ENCODE measurements around the gene ASAP2.

ASAP2 gene

DNA sequence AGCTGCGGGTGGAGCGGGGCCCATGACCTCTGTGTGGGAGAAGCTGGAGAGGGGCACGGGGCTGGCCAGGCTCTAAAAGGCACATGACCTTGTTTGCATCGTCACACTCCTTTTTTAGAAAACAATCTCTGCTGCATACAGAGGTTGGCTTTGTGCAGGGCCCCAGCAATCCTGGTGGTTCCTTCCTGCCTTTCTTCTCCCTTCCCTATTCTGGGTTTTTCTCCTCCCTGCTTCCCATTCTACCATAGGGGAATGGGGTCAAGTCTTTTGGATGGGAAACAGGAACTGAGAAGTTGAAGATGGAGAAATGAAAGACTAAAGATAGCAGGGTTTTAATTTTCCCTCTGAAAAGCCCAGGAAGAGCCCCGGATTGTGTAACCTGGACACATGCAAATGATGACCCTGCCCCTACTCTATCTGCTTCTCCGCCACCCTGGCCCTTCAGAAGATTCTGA lies 53.9 kb downstream of the ASAP2 start:
- Histone ChIP-seq H3K27me3 (no peaks in the 10 kb centered on the region), H3K27ac (no peak overlapping the region), H3K4me3 (ENCODE audit: low read depth in 1 of 2, low read length in 1 of 2) (no peak overlapping the region), H3K36me3 (no peaks in the 10 kb centered on the region), H3K9me3 (no peaks in the 10 kb centered on the region), H3K4me1 (ENCODE audit: control insufficient read depth in 1 of 2, insufficient read depth in 1 of 2, low read depth in 1 of 2, low read length in 1 of 2) (peaks cover 21 to 23% of the 10 kb centered on the region in 2 experiments)
- no peak for TF ChIP-seq CTCF (IDR thresholded peaks at IDR 0.05)

- H3K27ac ChIP-seq: no peak overlapping the region
- H3K36me3 ChIP-seq: no peaks in the 10 kb centered on the region
- no peak for TF ChIP-seq CTCF (IDR thresholded peaks at IDR 0.05)
- H3K9me3 ChIP-seq: no peaks in the 10 kb centered on the region
- no peaks in the 10 kb centered on the region for H3K27me3 ChIP-seq
- H3K4me3 ChIP-seq (ENCODE audit: low read depth in 1 of 2, low read length in 1 of 2): no peak overlapping the region
- peaks cover 21 to 23% of the 10 kb centered on the region in 2 experiments for H3K4me1 ChIP-seq (ENCODE audit: control insufficient read depth in 1 of 2, insufficient read depth in 1 of 2, low read depth in 1 of 2, low read length in 1 of 2)
These were observed 54.7 kb downstream of the ASAP2 start for GRCh38 chr2:9261231-9261883.

- Histone ChIP-seq H3K27ac (no peak overlapping the region), H3K4me1 (ENCODE audit: control insufficient read depth in 1 of 2, insufficient read depth in 1 of 2, low read depth in 1 of 2, low read length in 1 of 2) (peaks cover 21 to 27% of the 10 kb centered on the region in 2 experiments), H3K36me3 (no peaks in the 10 kb centered on the region), H3K4me3 (ENCODE audit: low read depth in 1 of 2, low read length in 1 of 2) (no peak overlapping the region), H3K9me3 (no peaks in the 10 kb centered on the region), H3K27me3 (no peaks in the 10 kb centered on the region)
- TF ChIP-seq CTCF (IDR thresholded peaks at IDR 0.05): no peak
These were observed 56.1 kb downstream of the ASAP2 start for GRCh38 chr2:9262671-9263171.

DNA sequence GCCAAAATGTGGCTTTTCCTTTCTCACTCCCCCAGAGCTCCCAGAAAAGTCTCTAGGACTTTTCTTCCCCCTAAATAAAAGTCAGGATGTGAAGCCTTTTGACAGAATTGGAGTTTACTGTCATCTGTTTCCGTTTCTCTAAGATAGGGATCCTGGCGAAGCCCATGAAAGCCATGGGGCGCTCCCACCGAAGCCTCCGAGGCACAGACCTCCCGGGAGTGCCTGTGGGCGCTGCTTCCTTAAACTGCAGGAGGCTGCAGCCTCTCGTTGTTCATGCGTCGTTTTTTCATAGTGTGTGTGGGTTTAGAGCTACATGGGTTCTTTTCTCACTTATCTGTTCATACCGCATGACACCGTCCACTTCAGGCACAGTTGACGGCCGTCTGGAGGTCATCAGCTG lies 56.8 kb downstream of the ASAP2 start:
- Histone ChIP-seq H3K27ac (no peak overlapping the region), H3K4me3 (ENCODE audit: low read depth in 1 of 2, low read length in 1 of 2) (no peak overlapping the region), H3K36me3 (no peaks in the 10 kb centered on the region), H3K4me1 (ENCODE audit: control insufficient read depth in 1 of 2, insufficient read depth in 1 of 2, low read depth in 1 of 2, low read length in 1 of 2) (peaks cover 20 to 26% of the 10 kb centered on the region in 2 experiments), H3K9me3 (no peaks in the 10 kb centered on the region), H3K27me3 (no peaks in the 10 kb centered on the region)
- no peak for TF ChIP-seq CTCF (IDR thresholded peaks at IDR 0.05)

GRCh38 chr2:9264301-9264700 lies 57.7 kb downstream of the ASAP2 start:
- no peak for TF ChIP-seq CTCF (IDR thresholded peaks at IDR 0.05)
- Histone ChIP-seq H3K27ac (no peak overlapping the region), H3K9me3 (no peaks in the 10 kb centered on the region), H3K27me3 (no peaks in the 10 kb centered on the region), H3K4me1 (ENCODE audit: control insufficient read depth in 1 of 2, insufficient read depth in 1 of 2, low read depth in 1 of 2, low read length in 1 of 2) (peaks cover 11 to 18% of the 10 kb centered on the region in 2 experiments), H3K36me3 (no peaks in the 10 kb centered on the region), H3K4me3 (ENCODE audit: low read depth in 1 of 2, low read length in 1 of 2) (no peak overlapping the region)
